ENCODE measurements around the gene VWF. TPM values are rescaled to one million over a fixed set of nuclear protein-coding genes. Genes with fewer than 3 reads are reported as not detected.

Gene VWF
- total and polyA plus RNA-seq, 12 donors: 104 to 480 (median 253) TPM

GRCh38 chr12:6148061-6148460 lies 23.6 kb upstream of the VWF start:
- WGBS, 2 donors: 66 to 75% methylated on average over 2 of the region's 2 CpGs
- no peaks in the 10 kb centered on the region for H3K36me3 ChIP-seq
- DNase-seq (no peak), ATAC-seq (no peak)
- H3K27ac ChIP-seq: no peak overlapping the region
- no peak for TF ChIP-seq CTCF (IDR thresholded peaks at IDR 0.05)
- intact Hi-C loops (cut with DNase I): no loop called here
- no peaks in the 10 kb centered on the region for H3K27me3 ChIP-seq
- H3K9me3 ChIP-seq: no peaks in the 10 kb centered on the region
- H3K4me1 ChIP-seq: peaks cover 0 to 6% (median 0%) of the 10 kb centered on the region in 9 donors
- no peak overlapping the region for H3K4me3 ChIP-seq

GRCh38 chr12:6146951-6147350 lies 22.5 kb upstream of the VWF start:
- no peaks in the 10 kb centered on the region for H3K27me3 ChIP-seq
- TF ChIP-seq CTCF (IDR thresholded peaks at IDR 0.05): no peak
- peaks cover 0 to 17% (median 2%) of the 10 kb centered on the region in 9 donors for H3K4me1 ChIP-seq
- H3K27ac ChIP-seq: no peak overlapping the region
- no peak overlapping the region for H3K4me3 ChIP-seq
- DNase-seq: no peak
- no peak for ATAC-seq
- WGBS, 2 donors: 97 to 98% methylated on average over 5 of the region's 5 CpGs
- no peaks in the 10 kb centered on the region for H3K9me3 ChIP-seq
- no peaks in the 10 kb centered on the region for H3K36me3 ChIP-seq
- intact Hi-C loops (cut with DNase I): no loop called here

GRCh38 chr12:6146509-6146908 lies 22.0 kb upstream of the VWF start:
- Histone ChIP-seq H3K4me3 (no peak overlapping the region), H3K4me1 (peaks cover under 1 to 22% (median 7%) of the 10 kb centered on the region in 9 donors), H3K36me3 (no peaks in the 10 kb centered on the region), H3K9me3 (no peaks in the 10 kb centered on the region), H3K27ac (peak overlapping the region in 1 of 10 donors; percentile 21), H3K27me3 (no peaks in the 10 kb centered on the region)
- DNase-seq: no peak
- 93 to 95% methylated on average over 7 of the region's 7 CpGs for WGBS, 2 donors
- intact Hi-C loops (cut with DNase I): no loop called here
- TF ChIP-seq CTCF (IDR thresholded peaks at IDR 0.05): no peak
- ATAC-seq: no peak

- intact Hi-C loops (cut with DNase I): no loop called here
- ATAC-seq: peak in 2 of 8 donors; percentile 18 to 41
- 58 to 74% methylated on average over 8 of the region's 8 CpGs for WGBS, 2 donors
Measured at GRCh38 chr12:6145564-6145963, 21.1 kb upstream of the VWF start.

More at GRCh38 chr12:6145564-6145963, 21.1 kb upstream of the VWF start:
- Histone ChIP-seq H3K4me1 (peaks cover 3 to 31% (median 15%) of the 10 kb centered on the region in 9 donors), H3K9me3 (no peaks in the 10 kb centered on the region), H3K36me3 (no peaks in the 10 kb centered on the region), H3K27ac (peak overlapping the region in 7 of 10 donors; percentile 14 to 75 (median 65)), H3K27me3 (no peaks in the 10 kb centered on the region), H3K4me3 (no peak overlapping the region)
- TF ChIP-seq CTCF (IDR thresholded peaks at IDR 0.05): no peak
- no peak for DNase-seq
